Measurements from ENCODE around the gene MAB21L4. TPM values are rescaled to one million over a fixed set of nuclear protein-coding genes. Genes with fewer than 3 reads are reported as not detected.

MAB21L4 gene
- total RNA-seq = not detected

GRCh38 chr2:240895656-240896388, at the start of gene MAB21L4:
Gene MAB21L4, minus strand, starts transcription at chr2:240896156. Its CDS starts 159 bp downstream, at chr2:240895997.
- DNase-seq (ENCODE audit: low spot score) = no peak
- intact Hi-C loops (cut with DNase I) = no loop called here
- no peak for ATAC-seq

GRCh38 chr2:240936106-240936505, 40.1 kb upstream of the MAB21L4 start:
- ATAC-seq = no peak
- peak; percentile 40 for DNase-seq (ENCODE audit: low spot score)
- intact Hi-C loops (cut with DNase I) = no loop called here

GRCh38 chr2:240935103-240935876, 39.3 kb upstream of the MAB21L4 start:
- DNase-seq (ENCODE audit: low spot score) (peak; percentile 47), ATAC-seq (no peak)
- intact Hi-C loops (cut with DNase I) = no loop called here

DNA sequence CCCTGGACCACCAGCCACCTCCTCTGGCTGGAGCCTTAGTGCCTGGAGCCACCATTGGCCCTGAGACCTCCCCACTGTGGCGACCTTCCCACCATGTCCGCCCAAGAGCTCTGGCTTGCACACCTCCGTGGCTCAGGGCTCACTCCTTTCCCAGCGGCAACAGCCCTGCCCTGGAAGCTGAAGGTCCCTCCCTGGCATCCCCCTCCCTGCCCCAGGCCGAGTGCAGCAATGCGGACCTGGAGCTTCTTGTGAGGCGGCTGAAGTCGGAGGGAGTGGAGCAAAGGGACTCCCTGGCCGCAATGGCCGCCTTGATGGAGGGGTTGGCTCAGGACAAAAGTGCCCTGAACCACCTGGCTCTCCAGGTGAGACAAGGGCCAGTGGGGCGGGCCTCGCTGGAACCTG, 38.7 kb upstream of the MAB21L4 start:
- intact Hi-C loops (cut with DNase I) = no loop called here
- ATAC-seq = no peak
- peak; percentile 51 for DNase-seq (ENCODE audit: low spot score)

GRCh38 chr2:240933966-240934700, 38.2 kb upstream of the MAB21L4 start:
- intact Hi-C loops (cut with DNase I) = no loop called here
- ATAC-seq = peak; percentile 80
- peak; percentile 70 for DNase-seq (ENCODE audit: low spot score)

DNA sequence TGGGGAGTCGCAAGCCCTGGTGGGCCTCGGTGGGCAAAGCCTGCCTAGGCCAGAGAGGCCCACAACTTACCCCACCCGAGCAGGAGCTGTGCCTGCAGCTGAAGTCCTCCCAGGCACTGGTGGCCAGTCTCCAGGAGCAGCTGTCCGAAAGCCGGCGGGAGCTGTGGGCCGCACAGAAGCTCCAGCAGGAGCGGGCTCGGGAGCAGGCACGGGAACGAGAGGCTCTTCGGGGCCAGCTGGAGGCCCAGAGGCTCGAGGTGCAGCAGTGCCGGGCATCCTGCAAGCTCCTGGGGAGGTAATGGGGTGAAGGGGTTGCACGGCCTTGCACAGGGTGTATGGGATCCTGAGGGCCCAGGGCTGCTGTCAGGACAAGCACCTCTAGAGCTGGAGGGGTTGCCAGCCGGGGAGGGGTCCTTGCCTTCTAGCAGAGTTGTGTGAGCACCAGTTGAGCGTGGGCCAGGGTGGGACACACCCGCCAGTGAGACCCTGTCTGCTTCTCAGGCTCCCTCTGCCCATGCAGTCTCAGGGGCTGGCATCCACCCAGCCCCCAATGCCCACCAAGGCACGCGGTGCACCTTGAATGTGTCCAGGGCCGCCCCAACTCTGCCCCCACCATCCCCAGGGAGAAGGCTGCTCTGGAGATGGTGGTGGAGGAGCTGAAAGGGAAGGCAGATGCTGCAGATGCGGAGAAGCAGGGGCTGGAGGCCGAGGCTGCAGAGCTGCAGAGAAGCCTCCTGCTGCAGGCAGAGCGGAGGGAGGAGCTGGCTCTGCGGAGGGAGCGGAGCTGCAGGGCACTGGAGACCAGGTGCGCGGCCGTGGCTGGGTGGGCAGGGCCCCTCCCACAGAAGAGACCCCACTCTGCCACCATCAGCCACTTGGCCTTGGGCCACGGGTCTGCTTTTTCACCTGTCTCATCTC, 37.4 kb upstream of the MAB21L4 start:
- peak; percentile 61 for DNase-seq (ENCODE audit: low spot score)
- intact Hi-C loops (cut with DNase I) = no loop called here
- peak; percentile 56 for ATAC-seq

DNA sequence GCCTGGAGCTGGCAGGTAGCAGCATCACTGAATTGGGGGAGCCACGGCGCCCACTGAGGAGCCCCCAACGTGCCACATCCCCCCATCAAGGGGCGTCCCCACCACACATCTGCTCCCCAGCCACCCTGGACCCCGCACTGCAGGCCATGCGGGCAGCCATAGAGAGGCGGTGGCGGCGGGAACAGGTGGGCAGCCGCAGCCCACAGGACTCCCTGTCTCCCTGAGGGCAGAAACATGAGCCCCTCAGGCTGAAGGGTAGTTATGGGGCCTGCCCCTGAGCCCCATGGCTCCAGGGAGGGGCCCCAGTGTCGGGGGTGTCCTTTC, 36.7 kb upstream of the MAB21L4 start:
- DNase-seq (ENCODE audit: low spot score) = no peak
- ATAC-seq = no peak
- intact Hi-C loops (cut with DNase I) = no loop called here

GRCh38 chr2:240932001-240932723, 36.2 kb upstream of the MAB21L4 start:
- intact Hi-C loops (cut with DNase I) = no loop called here
- ATAC-seq (no peak), DNase-seq (ENCODE audit: low spot score) (peak; percentile 49)

GRCh38 chr2:240931319-240931949, 35.5 kb upstream of the MAB21L4 start:
- intact Hi-C loops (cut with DNase I) = no loop called here
- DNase-seq (ENCODE audit: low spot score) (peak; percentile 51), ATAC-seq (no peak)

DNA sequence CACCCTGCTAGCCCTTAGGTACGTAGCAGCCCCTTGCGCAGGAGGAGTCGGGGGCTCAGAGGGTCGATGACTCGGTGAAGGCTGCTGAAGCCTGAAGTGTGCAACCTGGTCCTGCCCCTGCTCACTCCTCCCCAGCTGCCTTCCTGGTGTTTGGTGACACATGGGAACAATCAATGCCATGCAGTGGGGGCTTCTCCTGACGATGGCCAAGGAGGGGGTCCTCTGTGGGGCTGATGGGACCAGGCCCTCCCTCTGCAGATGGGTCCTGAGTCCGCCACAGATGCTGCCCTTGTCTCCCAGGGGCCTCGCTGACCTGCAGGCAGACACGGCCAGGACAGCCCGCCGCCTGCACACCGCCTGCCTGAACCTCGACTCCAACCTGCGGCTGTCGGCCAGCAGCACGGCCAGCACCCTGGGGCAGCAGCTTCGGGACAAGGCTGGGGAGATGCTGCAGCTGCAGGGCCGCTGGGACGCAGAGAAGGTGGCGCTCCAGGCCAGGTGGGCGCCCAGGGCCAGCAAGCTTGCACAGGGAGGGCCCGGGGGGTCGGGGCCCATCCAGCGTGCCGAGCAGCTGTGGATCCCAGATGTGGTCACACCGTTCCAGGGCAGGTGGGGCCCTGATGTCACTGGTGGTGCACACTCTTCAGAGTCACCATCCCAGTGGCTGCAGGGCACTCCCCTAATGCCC, 34.8 kb upstream of the MAB21L4 start:
- no peak for ATAC-seq
- intact Hi-C loops (cut with DNase I) = no loop called here
- peak; percentile 45 for DNase-seq (ENCODE audit: low spot score)

DNA sequence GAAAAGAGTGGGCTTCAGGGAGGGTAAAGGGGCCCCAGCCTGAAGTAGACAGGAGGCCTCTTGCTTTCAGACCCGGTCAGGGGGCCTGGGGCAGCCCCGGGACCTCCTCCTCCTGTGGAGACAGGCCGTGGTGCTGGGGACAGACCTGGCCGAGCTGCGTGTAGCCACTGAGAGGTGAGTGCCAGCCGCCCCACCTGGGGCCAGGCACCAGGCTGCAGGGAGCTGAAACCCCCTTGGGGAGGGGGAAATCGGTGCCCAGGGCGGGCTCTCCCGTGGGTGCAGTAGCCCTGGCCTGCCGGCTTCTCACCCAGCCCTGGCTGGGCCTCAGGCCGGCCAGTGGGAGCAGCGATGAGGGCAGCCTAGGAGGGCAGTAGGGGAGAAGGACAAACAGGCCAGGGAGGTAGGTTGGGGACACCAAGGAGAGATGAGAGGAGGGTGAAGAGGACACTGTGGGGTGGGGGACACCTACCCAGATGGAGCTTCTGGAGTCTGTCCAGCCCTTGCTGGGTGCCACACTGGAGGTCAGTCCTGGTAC, 34.2 kb upstream of the MAB21L4 start:
- no peak for ATAC-seq
- intact Hi-C loops (cut with DNase I) = no loop called here
- peak; percentile 47 for DNase-seq (ENCODE audit: low spot score)

DNA sequence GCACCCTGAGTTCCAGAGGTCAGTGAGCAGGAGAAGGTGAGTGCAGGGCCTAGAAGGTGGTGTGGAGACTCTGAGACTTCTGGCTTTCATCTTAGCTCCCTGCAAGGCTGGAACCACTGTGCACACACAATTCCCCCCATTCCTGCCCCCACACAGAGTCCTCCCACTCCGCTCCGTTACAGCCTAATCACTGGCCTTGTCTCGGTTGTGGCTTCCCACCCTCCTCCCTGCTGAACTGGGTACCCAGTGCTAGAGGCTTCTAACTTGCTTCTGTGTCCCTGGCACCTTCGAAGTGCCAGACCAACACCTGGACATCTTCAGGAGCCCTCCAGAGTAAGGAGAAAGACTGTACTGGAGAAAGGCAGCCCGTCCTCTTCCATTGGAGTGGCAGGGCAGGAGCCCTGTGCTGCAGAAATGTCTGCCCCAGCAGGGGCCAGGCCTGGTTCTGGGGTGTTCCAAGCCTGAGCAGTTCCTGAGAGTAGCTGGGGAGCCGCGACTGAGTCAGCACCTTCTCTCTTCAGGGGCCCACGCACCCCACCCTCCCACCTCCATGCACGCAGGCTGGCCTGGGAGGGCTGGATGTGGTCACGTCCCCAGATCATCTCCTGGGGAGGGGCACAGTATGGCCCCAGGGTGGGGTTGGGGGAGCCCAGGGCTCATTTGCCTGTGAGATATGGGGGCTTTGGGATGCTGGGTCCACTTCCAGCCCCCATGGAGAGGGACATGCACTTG, 33.6 kb upstream of the MAB21L4 start:
- DNase-seq (ENCODE audit: low spot score) = no peak
- no peak for ATAC-seq
- intact Hi-C loops (cut with DNase I) = no loop called here

- intact Hi-C loops (cut with DNase I) = no loop called here
- DNase-seq (ENCODE audit: low spot score) (peak; percentile 31), ATAC-seq (no peak)
Observed at GRCh38 chr2:240928476-240929363, 32.8 kb upstream of the MAB21L4 start.

DNA sequence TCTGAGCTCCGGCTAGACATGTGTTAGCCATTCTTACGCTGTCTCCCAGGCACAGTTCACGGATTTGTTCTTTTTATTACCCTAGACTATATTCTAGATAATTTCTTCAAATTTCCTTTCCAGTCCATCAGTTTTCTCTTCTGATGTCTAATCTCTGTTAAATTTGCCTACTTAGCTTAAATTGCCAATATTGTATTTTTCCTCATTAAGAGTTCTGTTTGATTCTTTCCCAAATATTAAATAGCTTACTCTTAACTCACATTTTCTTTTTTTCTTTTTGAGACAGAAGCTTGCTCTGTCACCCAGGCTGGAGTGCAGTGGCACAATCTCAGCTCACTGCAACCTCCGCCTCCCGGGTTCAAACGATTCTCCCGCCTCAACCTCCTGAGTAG, 31.4 kb upstream of the MAB21L4 start:
- DNase-seq (ENCODE audit: low spot score) (peak; percentile 2), ATAC-seq (no peak)
- intact Hi-C loops (cut with DNase I) = no loop called here

All from sciatic nerve (tissue), 2 donors.